Parietal lobe (tissue), 1 donor: ENCODE results near the gene ZNF775. TPM values are rescaled to one million over a fixed set of nuclear protein-coding genes. Genes with fewer than 3 reads are reported as not detected.

Source experiments
- total RNA-seq: library from RNA; depleted of rRNA; stranded (reverse); fragments of >200 nt; gene quantifications from one replicate; pipeline ENCODE4 v1.2.3, GENCODE V29; 2014

The ZNF775 gene
- 10.0 TPM for total RNA-seq

DNA sequence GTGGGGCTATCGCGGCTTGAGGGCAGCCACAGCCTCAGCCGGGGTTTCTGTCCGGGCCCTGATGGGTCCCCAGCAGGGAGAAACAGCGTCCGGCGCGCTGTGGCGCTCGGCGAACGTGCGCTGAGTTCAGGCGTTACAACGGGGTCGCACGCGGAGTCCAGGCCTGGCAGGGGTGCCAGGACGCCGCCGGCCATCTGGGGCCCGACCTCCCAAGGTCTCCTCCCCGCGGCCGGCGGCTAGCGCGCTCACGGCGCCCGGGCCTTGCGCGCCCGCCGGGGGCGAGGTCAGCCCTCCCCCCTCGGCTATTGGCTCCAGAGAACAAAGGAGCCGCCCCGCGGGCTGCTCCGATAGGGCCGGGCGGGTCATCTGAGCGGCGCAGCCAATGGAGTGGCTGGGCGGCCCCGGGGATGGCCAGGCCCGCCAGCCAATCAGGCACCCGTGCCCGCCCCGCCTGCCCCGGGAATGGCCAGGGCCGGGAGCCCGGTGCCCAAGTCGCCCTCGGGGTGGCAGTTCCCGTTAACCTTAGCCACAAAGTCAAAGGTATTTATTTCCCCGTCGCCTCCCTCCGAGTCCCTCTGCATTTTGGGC, at the start of gene ZNF775:
ZNF775 (plus strand) TSS at position 478 of the 588 bp plus-strand sequence. CDS start 9,141 bp downstream, outside the sequence.

DNA sequence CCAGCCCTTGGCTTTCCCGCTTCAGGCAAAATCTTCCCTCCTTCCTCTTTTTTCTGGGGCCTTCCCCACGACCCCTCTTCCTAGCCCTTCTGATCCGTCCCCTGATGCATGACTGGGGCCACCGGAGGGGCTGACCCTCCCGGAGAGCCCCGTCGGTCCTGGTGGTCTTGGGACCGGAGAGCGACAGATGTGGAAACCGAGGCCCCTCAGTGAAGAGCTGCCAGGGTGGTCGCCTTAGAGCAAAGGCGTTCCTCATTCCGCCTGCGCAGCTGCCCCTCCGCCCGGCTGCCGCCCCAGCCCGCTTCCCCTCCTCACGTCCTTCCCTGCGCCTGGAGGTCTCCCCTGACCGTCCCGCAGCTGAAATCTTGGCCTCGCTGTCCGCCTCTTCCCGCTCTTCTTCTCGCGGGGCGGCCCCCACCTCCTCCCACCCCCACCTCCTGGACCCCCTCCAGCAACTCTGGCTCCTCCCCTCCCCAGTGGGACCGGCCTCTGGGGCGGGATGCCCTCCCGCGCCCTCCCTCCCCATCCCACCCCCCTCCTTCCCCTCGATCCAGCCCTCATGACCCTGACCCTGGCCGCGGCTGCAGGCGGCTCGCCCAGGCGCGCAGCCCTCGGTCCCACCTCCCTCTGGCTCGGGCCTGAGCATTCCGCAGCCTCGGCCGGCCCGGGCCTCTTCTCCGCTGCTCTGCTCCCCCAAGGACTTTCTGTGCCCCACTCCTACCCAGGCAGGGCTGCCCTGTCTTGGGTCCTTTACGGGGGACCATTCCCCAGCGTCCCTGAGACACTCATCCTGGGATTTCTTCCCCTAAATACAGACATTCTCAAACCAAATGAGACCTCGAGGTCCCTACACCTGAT, 37.6 kb upstream of the ZNF775 start, which contains the start of gene RARRES2:
RARRES2 (minus strand) TSS at position 367 of the 858 bp plus-strand sequence. CDS start 1,020 bp downstream, outside the sequence.

DNA sequence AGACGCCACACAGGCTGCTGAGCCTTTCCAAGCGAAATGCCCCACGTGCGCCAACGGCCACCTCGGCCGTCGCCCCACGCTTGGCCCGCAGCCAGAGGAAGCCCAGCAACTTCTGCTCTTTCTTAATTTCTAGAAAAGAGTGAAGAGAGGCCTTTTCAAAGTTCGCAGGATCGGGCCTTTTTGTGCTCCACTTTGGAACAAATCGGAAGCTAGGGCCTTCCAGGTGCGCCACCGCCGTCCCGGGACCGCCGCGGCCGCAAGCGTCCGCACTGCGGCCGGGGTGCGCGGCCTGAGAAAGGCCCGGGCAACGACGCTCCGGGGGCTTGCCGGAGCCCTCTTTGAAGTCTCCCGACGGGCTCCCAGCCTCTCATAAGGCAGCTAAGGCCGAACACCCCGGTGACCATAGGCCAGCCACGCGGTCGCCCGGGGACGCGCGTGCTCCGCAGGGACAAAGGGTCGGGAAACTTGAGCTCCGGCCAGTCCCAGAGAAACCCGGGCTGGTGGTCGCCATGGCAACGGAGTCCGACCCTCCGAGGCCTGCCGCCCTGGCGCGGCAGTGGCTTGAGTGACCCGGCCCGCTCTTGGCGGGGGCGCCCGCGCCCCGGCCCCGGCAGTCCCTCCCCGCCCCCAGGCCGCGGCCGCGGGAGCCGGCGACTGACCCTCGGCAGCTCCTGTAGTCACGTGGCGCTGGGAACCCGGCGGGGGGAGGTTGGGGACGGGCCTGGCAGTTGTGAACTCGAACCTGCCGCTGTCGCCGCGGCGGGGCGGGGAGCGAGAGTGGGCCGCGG, 10.8 kb upstream of the ZNF775 start, which contains the start of gene REPIN1:
REPIN1 (plus strand) TSS at position 727 of the 788 bp plus-strand sequence. CDS start 890 bp downstream, outside the sequence.

Other genes with a start within 250 kb of the ZNF775 start
- gene LRRC61, start 56.0 kb upstream of the ZNF775 start, total RNA-seq, result 16.3 TPM
- gene ACTR3C, start 55.8 kb upstream of the ZNF775 start, total RNA-seq, result 12.2 TPM
- gene RARRES2, start 37.7 kb upstream of the ZNF775 start, total RNA-seq, result 5.0 TPM
- gene REPIN1, start 10.5 kb upstream of the ZNF775 start, total RNA-seq, result 41.0 TPM
- 1.3 TPM for gene GIMAP8, start 71.3 kb downstream of the ZNF775 start, total RNA-seq
- 1.6 TPM for gene GIMAP7, start 135.5 kb downstream of the ZNF775 start, total RNA-seq
- 3.4 TPM for gene GIMAP4, start 188.1 kb downstream of the ZNF775 start, total RNA-seq